K562 (cell line): ENCODE results near the gene NELFA. TPM values are rescaled to one million over a fixed set of nuclear protein-coding genes. Genes with fewer than 3 reads are reported as not detected.

Experiments
- BACH1 ChIP-seq: fragments of 200-800 bp; sonication (Bioruptor generic); IDR thresholded peaks from 2 replicates; pipeline ENCODE4 v1.6.1; 2016; ENCODE audit warnings: missing genetic modification characterization, missing compliant biosample characterization
- CBFA2T3 ChIP-seq: fragments of 450-650 bp; IDR thresholded peaks from 2 replicates; pipeline ENCODE4 v1.6.1; 2017
- CTBP1 ChIP-seq: fragments of 450-650 bp; IDR thresholded peaks from 2 replicates; pipeline ENCODE4 v1.6.1; 2016; ENCODE audit warnings: borderline replicate concordance
- FOXJ2 ChIP-seq: fragments of 200-800 bp; sonication (Bioruptor generic); IDR thresholded peaks from 2 replicates; pipeline ENCODE4 v1.6.1; 2016; ENCODE audit warnings: missing genetic modification characterization, missing compliant biosample characterization
- IRF1 ChIP-seq: sonication (generic); formaldehyde crosslinking; IDR thresholded peaks from 2 replicates; pipeline ENCODE4 v1.8.0; 2022; ENCODE audit warnings: missing genetic modification reagents, mild to moderate bottlenecking, borderline replicate concordance
- LCOR ChIP-seq: sonication (generic); formaldehyde crosslinking; IDR thresholded peaks from 2 replicates; pipeline ENCODE4 v1.8.0; 2022; ENCODE audit warnings: mild to moderate bottlenecking, missing genetic modification reagents
- MAFG ChIP-seq: fragments of 450-650 bp; conservative IDR thresholded peaks from 2 replicates; pipeline ENCODE4 v1.6.1; 2016; ENCODE audit warnings: missing genetic modification characterization, missing compliant biosample characterization
- MEIS2 ChIP-seq: fragments of 450-650 bp; IDR thresholded peaks from 2 replicates; pipeline ENCODE4 v1.6.1; 2014; ENCODE audit warnings: mild to moderate bottlenecking; ENCODE audit not compliant: partially characterized antibody
- RCOR1 ChIP-seq, 2 experiments: IDR thresholded peaks; 2 replicates each; pipeline ENCODE4 v1.6.1; 2012; ENCODE audit warnings: low read depth in 2 of 2, low read length in 2 of 2, borderline replicate concordance in 1 of 2, improper control_type of control experiment in 1 of 2
- SOX6 ChIP-seq: fragments of 450-650 bp; IDR thresholded peaks from 2 replicates; pipeline ENCODE4 v1.6.1; 2014; ENCODE audit warnings: mild to moderate bottlenecking
- TFAP4 ChIP-seq: sonication (generic); formaldehyde crosslinking; IDR thresholded peaks from 2 replicates; pipeline ENCODE4 v1.8.0; 2022; ENCODE audit warnings: missing genetic modification reagents, mild to moderate bottlenecking, moderate library complexity, borderline replicate concordance
- ZBED1 ChIP-seq: IDR thresholded peaks from 2 replicates; pipeline ENCODE4 v1.6.1; 2014
- ZFP91 ChIP-seq: sonication (generic); formaldehyde crosslinking; IDR thresholded peaks from 2 replicates; pipeline ENCODE4 v1.8.0; 2022; ENCODE audit warnings: mild to moderate bottlenecking, missing genetic modification reagents
- ZNF583 ChIP-seq: fragments of 250-450 bp; sonication (Bioruptor Pico); IDR thresholded peaks from 2 replicates; pipeline ENCODE4 v1.4.0; 2020
- ZSCAN29 ChIP-seq: fragments of 450-650 bp; IDR thresholded peaks from 2 replicates; pipeline ENCODE4 v1.6.1; 2017
- polyA plus RNA-seq, 8 experiments: library from polyadenylated mRNA; depleted of rRNA in 4 of 8; stranded (reverse) in 5 of 8; unstranded in 3 of 8; fragments of >200 nt; fragmentation: Nextera tagmentation in 2 of 8; fragmentation: Illumina TruSeq in 1 of 8; extraction: Ambion mirVana in 2 of 8; extraction: Trizol in 1 of 8; gene quantifications; 2 replicates each; pipeline versions ENCODE4 v1.2.1 to v1.2.3, GENCODE V29; 2011 to 2014; ENCODE audit warnings: inconsistent platforms in 1 of 8, missing spikeins in 1 of 8
- total RNA-seq, 7 experiments: library from RNA; depleted of rRNA in 6 of 7; stranded (reverse); fragments of >200 nt in 6 of 7; fragmentation: Illumina TruSeq in 2 of 7; extraction: Trizol in 2 of 7; gene quantifications; 2 replicates each; pipeline versions ENCODE4 v1.2.1 to v1.2.3, GENCODE V29; 2011 to 2021; ENCODE audit warnings: low replicate concordance in 1 of 7
- TF ChIP-seq, protein P1 (sequence below): fragments of 450-650 bp; IDR thresholded peaks from 2 replicates; pipeline ENCODE4 v1.7.1; 2018; ENCODE audit warnings: mild to moderate bottlenecking, low read depth; ENCODE audit not compliant: partially characterized antibody
- TF ChIP-seq, protein P2 (sequence below), 2 experiments: IDR thresholded peaks; 2 replicates each; pipeline ENCODE4 v1.6.1; 2011; ENCODE audit warnings: borderline replicate concordance in 1 of 2, control low read depth in 1 of 2, low read depth in 1 of 2, low read length in 1 of 2, mild to moderate bottlenecking in 1 of 2, mixed read lengths in 1 of 2, moderate library complexity in 1 of 2; ENCODE audit not compliant: insufficient read depth in 1 of 2, insufficient read length in 1 of 2, poor library complexity in 1 of 2, severe bottlenecking in 1 of 2; ENCODE audit errors: extremely low read depth in 1 of 2
- TF ChIP-seq, protein P3 (sequence below): IDR thresholded peaks from 2 replicates; pipeline ENCODE4 v1.6.1; 2014; ENCODE audit warnings: antibody characterized with exemption

The NELFA gene
- total and polyA plus RNA-seq, 9 of the 15 experiments (the other 6 are each of a cell fraction or from before 2014, with no cell fraction given): 0.76 to 59.6 (median 14.8) TPM

GRCh38 chr4:1964443-1964842 lies 44.3 kb downstream of the NELFA start (continued):
- TF ChIP-seq ZFP91 (CRISPR knock-in tag) (peak; percentile 89), FOXJ2 (no peak), MEIS2 (no peak), ZBED1 (no peak), IRF1 (CRISPR knock-in tag) (no peak), LCOR (CRISPR knock-in tag) (0 out of 2 replicates have a peak, but pooled peaks have one; percentile 46), ZNF583 (CRISPR knock-in tag) (no peak), RCOR1 (IDR thresholded peaks at IDR 0.05; ENCODE audit: borderline replicate concordance in 1 of 2, low read depth in 2 of 2, low read length in 2 of 2) (peak in 1 of 2 experiments; percentile 20; a peak in 1 of 4 replicates), SOX6 (0 out of 2 replicates have a peak, but pooled peaks have one; percentile 24), CBFA2T3 (peak; percentile 26), BACH1 (tag) (no peak), ZSCAN29 (no peak), TFAP4 (CRISPR knock-in tag) (peak; percentile 80), MAFG (tag) (no peak), CTBP1 (peak; percentile 39; the same call in 1 of the 2 replicates)
- TF ChIP-seq, protein P1, sequence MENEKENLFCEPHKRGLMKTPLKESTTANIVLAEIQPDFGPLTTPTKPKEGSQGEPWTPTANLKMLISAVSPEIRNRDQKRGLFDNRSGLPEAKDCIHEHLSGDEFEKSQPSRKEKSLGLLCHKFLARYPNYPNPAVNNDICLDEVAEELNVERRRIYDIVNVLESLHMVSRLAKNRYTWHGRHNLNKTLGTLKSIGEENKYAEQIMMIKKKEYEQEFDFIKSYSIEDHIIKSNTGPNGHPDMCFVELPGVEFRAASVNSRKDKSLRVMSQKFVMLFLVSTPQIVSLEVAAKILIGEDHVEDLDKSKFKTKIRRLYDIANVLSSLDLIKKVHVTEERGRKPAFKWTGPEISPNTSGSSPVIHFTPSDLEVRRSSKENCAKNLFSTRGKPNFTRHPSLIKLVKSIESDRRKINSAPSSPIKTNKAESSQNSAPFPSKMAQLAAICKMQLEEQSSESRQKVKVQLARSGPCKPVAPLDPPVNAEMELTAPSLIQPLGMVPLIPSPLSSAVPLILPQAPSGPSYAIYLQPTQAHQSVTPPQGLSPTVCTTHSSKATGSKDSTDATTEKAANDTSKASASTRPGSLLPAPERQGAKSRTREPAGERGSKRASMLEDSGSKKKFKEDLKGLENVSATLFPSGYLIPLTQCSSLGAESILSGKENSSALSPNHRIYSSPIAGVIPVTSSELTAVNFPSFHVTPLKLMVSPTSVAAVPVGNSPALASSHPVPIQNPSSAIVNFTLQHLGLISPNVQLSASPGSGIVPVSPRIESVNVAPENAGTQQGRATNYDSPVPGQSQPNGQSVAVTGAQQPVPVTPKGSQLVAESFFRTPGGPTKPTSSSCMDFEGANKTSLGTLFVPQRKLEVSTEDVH: no peak
- TF ChIP-seq, protein P2, sequence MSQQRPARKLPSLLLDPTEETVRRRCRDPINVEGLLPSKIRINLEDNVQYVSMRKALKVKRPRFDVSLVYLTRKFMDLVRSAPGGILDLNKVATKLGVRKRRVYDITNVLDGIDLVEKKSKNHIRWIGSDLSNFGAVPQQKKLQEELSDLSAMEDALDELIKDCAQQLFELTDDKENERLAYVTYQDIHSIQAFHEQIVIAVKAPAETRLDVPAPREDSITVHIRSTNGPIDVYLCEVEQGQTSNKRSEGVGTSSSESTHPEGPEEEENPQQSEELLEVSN (IDR thresholded peaks at IDR 0.05; ENCODE audit: borderline replicate concordance in 1 of 2, extremely low read depth in 1 of 2, insufficient read depth in 1 of 2, insufficient read length in 1 of 2, low read depth in 1 of 2, low read length in 1 of 2, poor library complexity in 1 of 2, severe bottlenecking in 1 of 2): peak in 1 of 2 experiments; percentile 12
- TF ChIP-seq, protein P3, sequence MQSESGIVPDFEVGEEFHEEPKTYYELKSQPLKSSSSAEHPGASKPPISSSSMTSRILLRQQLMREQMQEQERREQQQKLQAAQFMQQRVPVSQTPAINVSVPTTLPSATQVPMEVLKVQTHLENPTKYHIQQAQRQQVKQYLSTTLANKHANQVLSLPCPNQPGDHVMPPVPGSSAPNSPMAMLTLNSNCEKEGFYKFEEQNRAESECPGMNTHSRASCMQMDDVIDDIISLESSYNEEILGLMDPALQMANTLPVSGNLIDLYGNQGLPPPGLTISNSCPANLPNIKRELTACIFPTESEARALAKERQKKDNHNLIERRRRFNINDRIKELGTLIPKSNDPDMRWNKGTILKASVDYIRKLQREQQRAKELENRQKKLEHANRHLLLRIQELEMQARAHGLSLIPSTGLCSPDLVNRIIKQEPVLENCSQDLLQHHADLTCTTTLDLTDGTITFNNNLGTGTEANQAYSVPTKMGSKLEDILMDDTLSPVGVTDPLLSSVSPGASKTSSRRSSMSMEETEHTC: no peak
